ENCODE data around the gene INS. TPM values are rescaled to one million over a fixed set of nuclear protein-coding genes. Genes with fewer than 3 reads are reported as not detected.

Gene INS
- total RNA-seq, 1 donor from 2014 or later, result not detected

DNA sequence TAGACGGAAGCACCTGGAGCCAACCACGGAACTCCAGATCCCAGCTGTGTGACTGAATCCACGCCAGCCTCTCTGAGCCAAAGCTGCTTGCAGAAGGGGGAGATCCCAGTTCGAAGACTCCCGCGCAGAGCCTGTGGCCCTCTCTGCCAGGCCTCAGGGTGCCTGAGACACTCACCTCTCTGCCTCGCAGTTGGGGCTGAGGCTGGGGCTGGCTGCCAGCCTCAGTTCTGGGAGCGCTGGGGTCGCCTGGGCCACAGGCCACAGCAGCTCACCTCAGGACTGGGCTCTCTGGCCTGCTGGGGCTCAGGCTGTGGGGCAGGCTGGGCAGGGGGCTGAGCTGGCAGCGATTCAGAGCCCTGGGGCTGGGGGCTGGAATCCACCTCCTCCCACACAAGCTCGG is 13.6 kb downstream of the INS start:
- no peak for DNase-seq (ENCODE audit: low read depth)

DNA sequence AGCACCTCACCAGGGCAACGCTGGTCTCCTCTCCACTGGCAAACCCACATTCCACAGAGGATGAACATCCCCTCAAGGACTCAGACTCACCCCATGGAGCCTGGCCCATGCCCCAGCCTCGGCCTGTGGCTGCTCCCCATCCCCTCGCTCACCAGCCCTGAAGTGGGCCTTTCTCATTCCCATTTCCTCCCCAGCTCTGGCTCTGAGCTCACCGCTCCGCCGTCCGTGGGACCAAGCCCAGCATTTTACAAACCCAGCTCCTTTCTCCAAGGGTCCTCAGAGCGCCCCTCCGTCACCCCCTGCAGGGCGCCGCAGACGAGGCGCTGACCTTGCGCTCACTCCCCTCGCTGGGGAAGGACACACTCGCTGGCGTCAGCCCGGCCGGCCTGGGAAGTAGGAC is 15.0 kb downstream of the INS start:
- no peak for DNase-seq (ENCODE audit: low read depth)

GRCh38 chr11:2144544-2145248 is 16.3 kb downstream of the INS start:
- no peak for DNase-seq (ENCODE audit: low read depth)

- DNase-seq (ENCODE audit: low read depth), result no peak
Observed at GRCh38 chr11:2143799-2144543, 17.0 kb downstream of the INS start.

DNA sequence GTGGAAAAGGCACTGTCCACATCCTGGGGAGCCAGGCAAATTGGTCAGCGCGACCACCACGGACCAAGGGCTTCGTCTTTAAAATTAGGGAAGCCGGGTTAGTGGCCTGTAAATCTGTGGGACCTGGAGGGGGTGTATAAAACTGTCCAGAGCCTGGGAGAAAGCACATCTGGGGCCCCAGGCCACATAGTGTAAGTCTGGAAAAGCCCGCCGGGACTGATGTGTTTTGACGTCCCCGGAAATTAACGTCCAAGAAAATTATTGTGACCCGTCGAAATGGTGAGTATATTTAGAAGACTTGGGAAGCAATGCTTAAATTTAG is 17.6 kb downstream of the INS start:
- no peak for DNase-seq (ENCODE audit: low read depth)

GRCh38 chr11:2142762-2143202 is 18.2 kb downstream of the INS start:
- no peak for DNase-seq (ENCODE audit: low read depth)

GRCh38 chr11:2142300-2142759 is 18.7 kb downstream of the INS start:
- no peak for DNase-seq (ENCODE audit: low read depth)

GRCh38 chr11:2140411-2141400 is 20.3 kb downstream of the INS start:
- peak; percentile 43 for DNase-seq (ENCODE audit: low read depth)

- DNase-seq (ENCODE audit: low read depth), result peak; percentile 38
Observed at GRCh38 chr11:2139621-2140337, 21.2 kb downstream of the INS start.

- DNase-seq (ENCODE audit: low read depth), result peak; percentile 60
Observed at GRCh38 chr11:2139123-2139521, 21.9 kb downstream of the INS start, which contains the start of gene IGF2. Gene IGF2, minus strand, starts transcription at chr11:2139389. Its CDS starts 3,866 bp downstream, at chr11:2135523.

- DNase-seq (ENCODE audit: low read depth), result peak; percentile 41
Observed at GRCh38 chr11:2138431-2139122, 22.4 kb downstream of the INS start.

DNA sequence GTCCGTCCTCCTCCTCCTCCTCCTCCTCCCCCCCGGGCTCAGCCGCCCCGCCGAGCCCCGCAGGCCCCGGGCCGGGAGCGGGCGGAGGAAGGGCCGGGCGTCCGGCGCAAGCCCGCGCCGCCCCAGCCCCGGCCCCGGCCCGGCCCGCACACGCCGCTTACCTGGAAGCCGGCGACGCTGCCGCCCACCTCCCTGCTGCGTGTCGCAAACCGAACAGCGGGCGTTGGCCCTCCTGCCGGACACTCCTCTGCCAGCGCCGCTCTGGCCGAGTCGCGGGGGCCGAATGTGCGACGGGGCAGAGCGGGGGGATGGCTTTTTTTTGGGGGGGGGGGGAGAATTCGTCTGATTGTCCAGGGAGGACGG is 23.0 kb downstream of the INS start:
- DNase-seq (ENCODE audit: low read depth), result peak; percentile 24

GRCh38 chr11:2137202-2138067 is 23.6 kb downstream of the INS start:
- peak; percentile 90 for DNase-seq (ENCODE audit: low read depth)

DNA sequence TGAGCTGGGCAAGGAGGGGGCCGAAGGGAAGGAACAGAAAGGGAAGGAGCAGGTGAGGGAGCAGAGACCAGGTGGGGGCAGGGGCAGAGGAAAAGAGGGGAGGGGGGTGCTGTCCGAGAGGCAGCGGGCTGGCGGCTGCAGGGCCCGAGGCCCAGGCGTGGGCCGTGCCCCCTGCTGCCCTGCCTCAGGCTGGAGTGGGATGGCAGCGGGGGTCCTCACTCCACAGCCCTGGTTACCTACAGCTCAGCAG is 24.1 kb downstream of the INS start:
- no peak for DNase-seq (ENCODE audit: low read depth)

DNA sequence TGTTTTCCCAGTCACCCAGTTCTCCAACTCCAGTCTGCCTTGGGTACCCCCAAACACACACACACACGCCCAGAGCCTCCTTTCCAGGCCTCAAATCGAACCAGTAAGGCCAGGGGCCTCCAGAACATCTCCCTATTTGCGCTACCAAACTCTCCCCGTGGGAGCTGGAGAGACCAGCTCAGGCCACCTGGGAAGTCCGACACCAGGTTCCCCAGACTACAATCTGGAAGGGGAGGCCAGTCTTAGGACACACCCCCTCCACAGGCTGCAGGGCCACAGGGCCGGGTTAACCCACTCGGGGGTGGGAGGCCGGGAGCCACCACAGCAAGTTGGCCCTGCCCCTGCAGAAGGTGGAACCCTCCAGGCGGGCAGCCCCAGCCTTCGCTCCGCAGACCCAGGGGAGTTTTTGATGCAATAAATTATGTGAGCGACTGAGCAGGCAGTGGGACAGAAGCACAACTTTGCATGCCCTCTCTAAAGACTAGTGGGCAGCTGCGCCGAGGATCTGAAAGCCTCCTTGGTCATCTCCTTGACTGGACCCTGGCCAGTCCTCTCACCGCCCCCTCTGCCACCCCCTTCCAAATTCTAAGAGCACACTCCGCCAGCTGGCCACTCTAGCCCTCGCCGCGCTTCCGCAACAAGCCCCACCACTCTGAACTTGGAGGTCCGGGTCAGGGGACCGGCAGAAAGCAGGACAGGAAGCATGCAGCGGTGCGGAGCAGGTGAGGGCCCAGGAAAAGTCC is 24.6 kb downstream of the INS start:
- no peak for DNase-seq (ENCODE audit: low read depth)

- peak; percentile 55 for DNase-seq (ENCODE audit: low read depth)
Observed at GRCh38 chr11:2135648-2136201, 25.3 kb downstream of the INS start.

DNA sequence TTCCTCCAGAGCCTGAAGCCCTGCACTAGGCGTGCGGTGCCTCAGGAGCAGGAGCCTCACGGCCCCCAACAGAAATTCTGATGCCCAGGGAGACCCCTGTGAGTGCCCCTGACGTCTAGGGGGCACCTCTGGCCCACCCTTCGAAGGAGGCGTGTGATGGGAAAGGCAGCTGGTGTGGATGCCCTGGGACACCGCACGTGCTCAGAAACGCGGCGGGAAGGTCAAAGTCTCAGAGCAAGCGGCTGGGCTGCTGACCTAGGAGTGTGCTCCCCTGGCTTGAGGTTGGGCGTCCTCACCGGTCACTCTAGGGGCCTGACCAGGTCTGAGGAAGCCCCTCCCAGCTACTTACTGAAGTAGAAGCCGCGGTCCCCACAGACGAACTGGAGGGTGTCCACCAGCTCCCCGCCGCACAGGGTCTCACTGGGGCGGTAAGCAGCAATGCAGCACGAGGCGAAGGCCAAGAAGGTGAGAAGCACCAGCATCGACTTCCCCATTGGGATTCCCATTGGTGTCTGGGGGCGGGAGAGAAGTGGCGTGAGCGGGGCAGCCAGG is 25.9 kb downstream of the INS start:
- DNase-seq (ENCODE audit: low read depth), result no peak
